Astrocyte of the cerebellum (primary cell): Measurements from ENCODE around the gene RPL15.

Experiments
- DNase-seq: peaks from one replicate; pipeline ENCODE4 v3.0.0-alpha.2; 2011; ENCODE audit warnings: low read depth
- H3K4me3 ChIP-seq: 2 replicates; pipeline ENCODE4 v1.5.1; 2011; ENCODE audit warnings: mild to moderate bottlenecking, low read depth, low read length, moderate library complexity
- in situ Hi-C: cut with HindIII; loops from 2 replicates; pipeline ENCODE4 v1.10.0; 2017; ENCODE audit warnings: low sequenced_read_pairs
- TF ChIP-seq, protein P1 (sequence below): IDR thresholded peaks from 2 replicates; pipeline ENCODE4 v1.5.1; 2012; ENCODE audit warnings: low read length, low read depth, moderate library complexity, mild to moderate bottlenecking; ENCODE audit errors: missing control alignments

Gene RPL15

DNA sequence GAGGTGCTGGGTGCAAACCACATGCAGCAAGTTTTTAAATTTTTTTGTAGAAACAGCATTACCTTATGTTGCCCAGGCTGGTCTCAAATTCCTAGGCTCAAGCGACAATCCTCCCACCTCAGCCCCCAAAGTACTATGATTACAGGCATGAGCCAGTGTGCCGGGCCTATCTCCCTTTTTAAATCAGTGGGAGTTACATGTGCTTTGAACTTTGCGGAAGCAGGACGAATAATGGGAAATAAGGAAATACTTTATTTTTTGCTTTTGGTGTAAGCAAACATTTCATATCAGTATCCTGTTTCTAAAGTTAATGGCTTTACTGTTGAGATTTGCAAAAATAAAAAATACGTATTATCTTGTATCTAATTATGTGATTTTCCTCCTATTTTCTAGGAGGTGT, 37.2 kb downstream of the RPL15 start:
- DNase-seq = no peak
- in situ Hi-C loops = no loop called here
- TF ChIP-seq, protein P1, sequence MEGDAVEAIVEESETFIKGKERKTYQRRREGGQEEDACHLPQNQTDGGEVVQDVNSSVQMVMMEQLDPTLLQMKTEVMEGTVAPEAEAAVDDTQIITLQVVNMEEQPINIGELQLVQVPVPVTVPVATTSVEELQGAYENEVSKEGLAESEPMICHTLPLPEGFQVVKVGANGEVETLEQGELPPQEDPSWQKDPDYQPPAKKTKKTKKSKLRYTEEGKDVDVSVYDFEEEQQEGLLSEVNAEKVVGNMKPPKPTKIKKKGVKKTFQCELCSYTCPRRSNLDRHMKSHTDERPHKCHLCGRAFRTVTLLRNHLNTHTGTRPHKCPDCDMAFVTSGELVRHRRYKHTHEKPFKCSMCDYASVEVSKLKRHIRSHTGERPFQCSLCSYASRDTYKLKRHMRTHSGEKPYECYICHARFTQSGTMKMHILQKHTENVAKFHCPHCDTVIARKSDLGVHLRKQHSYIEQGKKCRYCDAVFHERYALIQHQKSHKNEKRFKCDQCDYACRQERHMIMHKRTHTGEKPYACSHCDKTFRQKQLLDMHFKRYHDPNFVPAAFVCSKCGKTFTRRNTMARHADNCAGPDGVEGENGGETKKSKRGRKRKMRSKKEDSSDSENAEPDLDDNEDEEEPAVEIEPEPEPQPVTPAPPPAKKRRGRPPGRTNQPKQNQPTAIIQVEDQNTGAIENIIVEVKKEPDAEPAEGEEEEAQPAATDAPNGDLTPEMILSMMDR = no peak
- H3K4me3 ChIP-seq = no peak overlapping the region

GRCh38 chr3:23956701-23957100, 39.8 kb downstream of the RPL15 start:
- in situ Hi-C loops = no loop called here
- DNase-seq = no peak
- H3K4me3 ChIP-seq = no peak overlapping the region
- TF ChIP-seq, protein P1 = no peak

GRCh38 chr3:23959135-23959900, 42.4 kb downstream of the RPL15 start:
- peak; percentile 58 for DNase-seq
- no peak overlapping the region for H3K4me3 ChIP-seq
- TF ChIP-seq, protein P1 = no peak

DNA sequence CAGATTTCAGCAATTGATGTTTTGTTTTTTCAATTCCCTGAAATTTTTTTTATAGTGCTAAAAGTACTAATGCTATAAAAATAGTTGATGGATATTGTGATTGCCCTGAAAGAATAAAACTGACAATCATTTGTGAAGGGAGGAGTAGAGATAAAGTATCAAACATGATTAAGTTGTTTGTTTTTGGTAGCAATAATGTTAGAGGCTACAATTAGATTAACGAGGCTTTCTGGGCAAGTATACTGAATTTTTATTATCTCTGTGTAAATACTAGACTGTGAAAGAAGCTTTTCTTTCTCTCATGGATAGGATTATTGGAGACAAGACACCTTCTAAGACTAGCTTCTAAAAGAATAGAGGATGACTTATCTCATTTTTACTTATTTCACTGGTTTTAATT, 43.7 kb downstream of the RPL15 start:
- no peak overlapping the region for H3K4me3 ChIP-seq
- in situ Hi-C loops = no loop called here
- TF ChIP-seq, protein P1 = no peak
- no peak for DNase-seq

More at GRCh38 chr3:23959135-23959900, 42.4 kb downstream of the RPL15 start:
- in situ Hi-C loops = no loop called here

GRCh38 chr3:23961066-23961465, 44.1 kb downstream of the RPL15 start:
- H3K4me3 ChIP-seq = no peak overlapping the region
- no peak for DNase-seq
- in situ Hi-C loops = no loop called here
- TF ChIP-seq, protein P1 = no peak

- no peak for DNase-seq
- H3K4me3 ChIP-seq = no peak overlapping the region
- TF ChIP-seq, protein P1 = no peak
- in situ Hi-C loops = no loop called here
Observed at GRCh38 chr3:23961913-23962312, 45.0 kb downstream of the RPL15 start.
